ENCODE results near the gene SLC35F5. TPM values are rescaled to one million over a fixed set of nuclear protein-coding genes. Genes with fewer than 3 reads are reported as not detected.

SLC35F5 gene
- total and polyA plus RNA-seq, 2 of the 13 experiments (the other 11 are each of a cell fraction or from before 2014, with no cell fraction given) = 139 to 174 TPM

GRCh38 chr2:113756355-113757137 is at the start of gene SLC35F5 (continued):
- TF ChIP-seq, protein P1, sequence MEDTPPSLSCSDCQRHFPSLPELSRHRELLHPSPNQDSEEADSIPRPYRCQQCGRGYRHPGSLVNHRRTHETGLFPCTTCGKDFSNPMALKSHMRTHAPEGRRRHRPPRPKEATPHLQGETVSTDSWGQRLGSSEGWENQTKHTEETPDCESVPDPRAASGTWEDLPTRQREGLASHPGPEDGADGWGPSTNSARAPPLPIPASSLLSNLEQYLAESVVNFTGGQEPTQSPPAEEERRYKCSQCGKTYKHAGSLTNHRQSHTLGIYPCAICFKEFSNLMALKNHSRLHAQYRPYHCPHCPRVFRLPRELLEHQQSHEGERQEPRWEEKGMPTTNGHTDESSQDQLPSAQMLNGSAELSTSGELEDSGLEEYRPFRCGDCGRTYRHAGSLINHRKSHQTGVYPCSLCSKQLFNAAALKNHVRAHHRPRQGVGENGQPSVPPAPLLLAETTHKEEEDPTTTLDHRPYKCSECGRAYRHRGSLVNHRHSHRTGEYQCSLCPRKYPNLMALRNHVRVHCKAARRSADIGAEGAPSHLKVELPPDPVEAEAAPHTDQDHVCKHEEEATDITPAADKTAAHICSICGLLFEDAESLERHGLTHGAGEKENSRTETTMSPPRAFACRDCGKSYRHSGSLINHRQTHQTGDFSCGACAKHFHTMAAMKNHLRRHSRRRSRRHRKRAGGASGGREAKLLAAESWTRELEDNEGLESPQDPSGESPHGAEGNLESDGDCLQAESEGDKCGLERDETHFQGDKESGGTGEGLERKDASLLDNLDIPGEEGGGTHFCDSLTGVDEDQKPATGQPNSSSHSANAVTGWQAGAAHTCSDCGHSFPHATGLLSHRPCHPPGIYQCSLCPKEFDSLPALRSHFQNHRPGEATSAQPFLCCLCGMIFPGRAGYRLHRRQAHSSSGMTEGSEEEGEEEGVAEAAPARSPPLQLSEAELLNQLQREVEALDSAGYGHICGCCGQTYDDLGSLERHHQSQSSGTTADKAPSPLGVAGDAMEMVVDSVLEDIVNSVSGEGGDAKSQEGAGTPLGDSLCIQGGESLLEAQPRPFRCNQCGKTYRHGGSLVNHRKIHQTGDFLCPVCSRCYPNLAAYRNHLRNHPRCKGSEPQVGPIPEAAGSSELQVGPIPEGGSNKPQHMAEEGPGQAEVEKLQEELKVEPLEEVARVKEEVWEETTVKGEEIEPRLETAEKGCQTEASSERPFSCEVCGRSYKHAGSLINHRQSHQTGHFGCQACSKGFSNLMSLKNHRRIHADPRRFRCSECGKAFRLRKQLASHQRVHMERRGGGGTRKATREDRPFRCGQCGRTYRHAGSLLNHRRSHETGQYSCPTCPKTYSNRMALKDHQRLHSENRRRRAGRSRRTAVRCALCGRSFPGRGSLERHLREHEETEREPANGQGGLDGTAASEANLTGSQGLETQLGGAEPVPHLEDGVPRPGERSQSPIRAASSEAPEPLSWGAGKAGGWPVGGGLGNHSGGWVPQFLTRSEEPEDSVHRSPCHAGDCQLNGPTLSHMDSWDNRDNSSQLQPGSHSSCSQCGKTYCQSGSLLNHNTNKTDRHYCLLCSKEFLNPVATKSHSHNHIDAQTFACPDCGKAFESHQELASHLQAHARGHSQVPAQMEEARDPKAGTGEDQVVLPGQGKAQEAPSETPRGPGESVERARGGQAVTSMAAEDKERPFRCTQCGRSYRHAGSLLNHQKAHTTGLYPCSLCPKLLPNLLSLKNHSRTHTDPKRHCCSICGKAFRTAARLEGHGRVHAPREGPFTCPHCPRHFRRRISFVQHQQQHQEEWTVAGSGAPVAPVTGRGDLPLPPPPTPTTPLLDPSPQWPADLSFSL (CRISPR knock-in tag; IDR thresholded peaks at IDR 0.05) = peak; percentile 65; the same call in 1 of the 2 replicates
- TF ChIP-seq ZNF256 (CRISPR knock-in tag; conservative IDR thresholded peaks at IDR 0.05) (0 out of 2 replicates have a peak, but pooled peaks have one; percentile 41), CAMTA2 (CRISPR knock-in tag; IDR thresholded peaks at IDR 0.05; ENCODE audit: borderline replicate concordance) (peak; percentile 87; the same call in 1 of the 2 replicates), BHLHE40 (IDR thresholded peaks at IDR 0.05; ENCODE audit: low read length) (peak; percentile 28; the same call in 1 of the 2 replicates), ZSCAN12 (CRISPR knock-in tag; IDR thresholded peaks at IDR 0.05) (peak; percentile 74), ZSCAN22 (CRISPR knock-in tag; IDR thresholded peaks at IDR 0.05) (no peak; the same call in 1 of the 2 replicates), ZNF546 (CRISPR knock-in tag; conservative IDR thresholded peaks at IDR 0.05) (peak; percentile 87), ELF1 (CRISPR knock-in tag; IDR thresholded peaks at IDR 0.05) (peak; percentile 96), MXD1 (CRISPR knock-in tag; IDR thresholded peaks at IDR 0.05) (peak; percentile 97), ZNF691 (CRISPR knock-in tag; IDR thresholded peaks at IDR 0.05; ENCODE audit: borderline replicate concordance, low read depth) (peak; percentile 92), ZNF687 (CRISPR knock-in tag; IDR thresholded peaks at IDR 0.05) (peak; percentile 97), ZNF891 (CRISPR knock-in tag; IDR thresholded peaks at IDR 0.05) (peak; percentile 92; the same call in 1 of the 2 replicates), BCL6 (CRISPR knock-in tag; IDR thresholded peaks at IDR 0.05) (peak; percentile 81), ZNF740 (CRISPR knock-in tag; IDR thresholded peaks at IDR 0.05) (no peak), KDM1A (CRISPR knock-in tag; IDR thresholded peaks at IDR 0.05) (0 out of 2 replicates have a peak, but pooled peaks have one; percentile 52)
- TF ChIP-seq, protein P2, sequence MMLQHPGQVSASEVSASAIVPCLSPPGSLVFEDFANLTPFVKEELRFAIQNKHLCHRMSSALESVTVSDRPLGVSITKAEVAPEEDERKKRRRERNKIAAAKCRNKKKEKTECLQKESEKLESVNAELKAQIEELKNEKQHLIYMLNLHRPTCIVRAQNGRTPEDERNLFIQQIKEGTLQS (CRISPR knock-in tag; IDR thresholded peaks at IDR 0.05) = peak; percentile 86
